ENCODE data around the gene DPM2.

Gene DPM2

GRCh38 chr9:127916720-127917581, 20.7 kb downstream of the DPM2 start, which contains the start of gene ST6GALNAC4:
Gene ST6GALNAC4 (minus strand): TSS chr9:127917041. CDS start chr9:127916419, 622 bp downstream.
- DNase-seq = peak; percentile 97 to 98

DNA sequence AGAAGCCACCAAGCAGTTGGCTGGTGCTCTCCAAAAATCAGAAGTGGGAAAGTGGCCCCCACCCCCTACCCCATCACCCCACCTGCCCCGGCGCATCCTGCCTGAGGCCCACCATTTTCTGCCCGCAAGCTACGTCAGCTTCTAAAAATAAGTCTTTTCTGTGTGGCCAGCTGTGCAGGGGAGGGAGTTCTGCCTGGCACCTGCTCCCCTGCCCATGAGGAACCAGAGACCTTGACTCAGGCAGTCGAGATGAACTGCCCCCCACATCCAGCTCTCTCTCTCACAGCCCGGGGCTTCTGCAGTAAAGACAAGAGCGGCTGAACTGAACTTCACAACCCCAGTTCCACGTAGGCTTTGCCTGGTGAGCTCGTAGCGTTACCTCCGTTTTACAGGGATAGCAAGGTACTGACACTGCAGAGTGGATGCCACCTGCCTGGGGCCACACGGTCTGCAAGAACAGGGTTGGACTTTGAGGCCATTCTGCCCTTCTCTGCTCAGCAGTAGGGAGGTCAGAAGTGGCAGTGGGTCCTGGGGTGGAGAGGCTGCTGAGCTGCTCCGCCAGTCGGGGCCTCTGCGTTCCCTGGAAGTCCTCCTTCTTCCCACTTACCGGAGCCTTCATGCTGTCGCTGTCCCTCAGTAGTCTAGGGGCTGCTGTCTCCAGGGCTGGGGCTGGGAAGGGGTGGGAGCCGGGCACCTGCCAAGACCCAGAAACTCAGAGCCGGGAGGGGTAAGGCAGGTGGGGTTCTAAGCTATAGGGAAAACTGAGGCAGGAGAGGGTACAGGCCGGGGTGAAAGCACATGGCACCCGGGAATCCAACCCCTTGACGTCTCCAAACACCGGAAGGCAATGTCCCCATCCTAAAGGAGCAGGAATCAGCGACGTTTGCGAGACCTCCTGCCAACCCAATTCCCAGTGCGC, 21.6 kb downstream of the DPM2 start:
- DNase-seq = no peak

- no peak for DNase-seq
Measured at GRCh38 chr9:127915325-127915752, 22.3 kb downstream of the DPM2 start.

GRCh38 chr9:127913682-127914081, 24.0 kb downstream of the DPM2 start:
- DNase-seq = no peak

DNA sequence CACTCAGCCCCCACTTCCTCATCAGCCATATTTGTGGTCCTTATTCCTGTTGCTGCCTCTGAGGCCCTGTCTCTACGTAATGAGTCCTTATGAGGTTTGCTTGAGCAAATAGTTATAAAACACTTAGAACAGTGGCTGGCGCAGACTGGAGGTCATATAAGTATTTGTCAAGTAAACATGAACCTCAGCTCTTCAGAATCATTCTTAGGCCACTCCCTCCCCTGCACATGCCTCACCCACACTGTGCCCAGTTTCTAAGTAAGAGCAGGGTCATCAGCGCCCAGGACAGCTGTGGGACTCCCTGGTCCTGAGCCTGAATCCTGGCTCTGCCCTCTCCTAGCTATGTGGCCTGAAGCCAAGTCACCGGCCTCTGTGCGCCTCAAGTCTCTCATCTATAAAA, 24.8 kb downstream of the DPM2 start:
- no peak for DNase-seq

DNA sequence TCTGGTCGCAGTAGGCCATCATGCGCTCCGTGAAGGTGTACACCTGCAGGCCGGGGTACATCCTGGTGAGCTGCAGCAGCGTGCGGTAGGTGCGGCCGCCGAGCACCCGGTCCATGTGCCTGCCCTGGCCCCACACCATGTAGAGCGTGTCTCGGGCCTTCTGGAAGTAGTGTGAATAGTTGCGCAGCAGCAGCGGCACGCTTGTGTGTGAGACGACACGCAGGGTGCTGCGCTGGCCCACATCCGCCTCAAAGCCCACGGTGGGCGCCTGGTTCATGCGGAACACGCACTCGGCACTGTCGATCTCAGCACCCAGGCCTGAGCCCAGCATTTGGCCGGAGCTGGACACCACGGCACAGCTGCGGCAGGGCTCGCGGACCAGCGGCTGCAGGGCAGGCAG, 25.4 kb downstream of the DPM2 start:
- DNase-seq = no peak

GRCh38 chr9:127910613-127911205, 26.9 kb downstream of the DPM2 start:
- DNase-seq = no peak

GRCh38 chr9:127909839-127910273, 27.8 kb downstream of the DPM2 start:
- no peak for DNase-seq

- no peak for DNase-seq
Measured at GRCh38 chr9:127908660-127908926, 29.1 kb downstream of the DPM2 start.

DNA sequence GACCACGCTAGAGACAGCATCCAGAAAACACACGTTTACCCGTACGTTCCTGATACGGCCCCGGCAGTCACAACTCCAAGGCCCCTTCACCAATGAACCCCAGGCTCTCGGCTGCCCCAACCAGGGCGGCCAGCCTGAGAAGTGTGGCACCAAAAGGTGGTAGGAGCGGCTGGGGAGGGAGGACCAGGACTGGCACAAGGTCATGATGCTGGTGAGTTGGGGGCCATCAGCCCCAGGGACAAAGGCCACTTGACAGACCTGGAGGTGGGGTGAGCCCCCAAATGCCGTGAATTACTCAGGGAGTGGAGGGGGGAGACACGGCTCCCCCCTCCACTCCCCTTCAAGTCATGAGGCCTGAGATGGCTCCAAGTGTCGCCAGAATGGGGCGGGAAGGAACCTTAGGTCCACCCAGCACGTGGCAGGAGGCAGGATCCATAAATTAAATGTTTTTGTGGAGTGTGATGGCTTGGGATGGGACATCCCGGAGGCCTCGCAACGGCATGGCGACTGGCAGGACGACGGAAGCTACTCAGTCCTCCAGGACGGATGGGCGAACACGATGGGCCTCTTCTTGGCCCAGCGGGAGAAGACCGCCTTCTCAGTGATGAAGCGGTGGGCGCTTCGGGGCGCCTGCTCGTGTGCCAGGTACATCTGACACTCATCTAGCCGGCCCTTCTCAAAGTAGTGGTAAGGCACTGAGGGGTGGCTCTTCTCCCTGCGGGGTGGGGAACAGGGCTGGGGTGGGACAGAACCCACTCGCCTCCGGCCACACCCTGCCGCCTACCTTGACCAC, 29.6 kb downstream of the DPM2 start:
- no peak for DNase-seq

GRCh38 chr9:127905788-127906191, 31.9 kb downstream of the DPM2 start:
- no peak for DNase-seq

DNA sequence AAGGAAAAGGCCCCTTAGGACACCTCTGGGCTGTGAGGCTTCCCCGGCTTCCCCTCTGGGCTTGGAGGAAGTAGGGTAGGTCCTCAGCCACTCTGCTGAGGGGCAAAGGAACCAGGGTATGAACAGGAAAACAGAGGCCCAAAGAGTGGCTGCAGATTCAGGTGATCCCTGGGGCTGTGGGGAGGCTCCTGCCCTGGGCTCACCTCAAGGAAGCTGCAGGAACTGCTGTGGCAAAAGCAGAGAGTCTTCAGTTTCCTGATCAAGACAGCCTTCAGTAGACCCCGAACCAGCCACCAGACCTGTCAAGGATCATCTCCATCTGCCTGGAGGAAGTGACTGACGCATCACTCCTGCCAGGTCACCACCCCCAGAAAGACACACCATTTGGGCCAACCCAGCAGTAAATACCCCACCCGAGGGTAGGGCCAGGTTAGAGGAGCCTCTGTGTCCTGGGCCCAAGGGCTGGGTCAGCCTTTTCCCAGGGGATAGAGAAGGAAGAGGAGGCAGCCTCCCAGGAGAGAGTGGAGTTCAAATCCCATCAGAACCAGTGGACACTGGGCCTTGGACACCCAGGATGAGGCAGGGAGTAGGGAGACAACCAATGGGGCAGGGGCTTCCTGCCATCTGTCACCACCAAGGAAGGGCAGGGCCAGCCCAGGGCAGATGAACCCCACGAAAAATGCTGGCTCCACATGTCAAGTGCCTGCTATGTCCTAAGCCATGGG, 32.5 kb downstream of the DPM2 start:
- DNase-seq = peak in 1 of 2 donors; percentile 39

DNA sequence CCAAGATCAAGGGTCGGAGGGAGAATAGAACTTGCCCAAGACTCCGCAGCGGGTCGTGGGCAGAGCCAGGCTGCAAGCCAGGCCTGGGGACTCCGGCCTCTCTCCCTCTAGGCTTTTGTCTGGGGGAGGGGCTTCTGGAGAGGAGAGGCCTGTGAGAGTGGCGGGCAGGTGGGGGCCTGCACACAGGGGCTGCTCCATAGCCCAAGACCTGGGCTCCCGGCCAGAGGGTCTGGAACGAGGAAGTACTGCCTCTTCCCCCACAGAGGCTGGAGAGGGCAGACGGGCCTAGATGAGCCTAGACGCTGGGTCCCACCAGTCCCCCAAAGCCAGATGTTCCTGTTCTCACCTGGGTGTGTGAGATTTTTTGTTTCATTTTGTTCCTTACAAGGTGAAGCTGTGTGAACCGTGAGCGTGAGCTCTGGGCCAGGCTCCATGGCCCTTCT, 33.1 kb downstream of the DPM2 start:
- DNase-seq = no peak

- peak; percentile 79 to 83 for DNase-seq
Measured at GRCh38 chr9:127903557-127904475, 33.8 kb downstream of the DPM2 start.

- DNase-seq = peak; percentile 65 to 77
Measured at GRCh38 chr9:127899128-127899943, 38.3 kb downstream of the DPM2 start, which contains the start of gene ST6GALNAC6. Gene ST6GALNAC6 (minus strand): TSS chr9:127899603. CDS start chr9:127897981, 1,622 bp downstream.

DNA sequence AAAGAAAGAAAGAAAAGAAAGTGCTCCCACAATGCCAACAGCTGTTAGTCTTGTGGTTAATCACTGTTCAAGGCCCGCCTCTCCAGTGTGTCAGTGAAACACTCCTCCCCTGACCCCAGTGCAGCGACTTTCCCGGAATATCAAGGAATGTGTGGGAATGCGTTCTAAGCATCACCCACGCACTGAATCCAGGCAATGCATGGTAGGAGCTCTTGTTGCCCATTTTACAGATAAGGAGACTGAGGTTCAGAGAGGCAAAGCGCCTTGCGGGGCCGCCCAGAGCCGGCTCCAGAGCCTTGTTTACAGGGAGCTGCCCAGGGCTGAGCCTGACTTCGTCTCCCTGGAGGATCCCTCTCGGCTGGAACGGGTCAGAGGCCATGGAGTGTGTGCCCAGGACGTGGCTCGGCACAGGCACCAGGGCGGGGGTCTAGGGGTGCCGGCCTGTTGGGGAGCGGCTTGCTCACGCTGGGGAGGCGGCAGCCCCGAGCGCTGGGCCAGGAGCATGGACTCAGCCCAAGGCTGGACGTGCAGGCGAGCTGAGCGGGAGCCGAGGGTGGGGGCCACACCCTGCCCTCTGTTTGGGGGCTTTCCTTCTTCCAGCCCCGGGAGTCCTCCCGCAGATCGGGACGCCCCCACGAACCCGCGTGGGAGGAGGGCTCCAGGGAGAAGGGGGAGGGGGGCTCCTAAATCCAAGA, 39.1 kb downstream of the DPM2 start:
- DNase-seq = no peak

- DNase-seq = no peak
Measured at GRCh38 chr9:127897193-127897692, 40.4 kb downstream of the DPM2 start.

- no peak for DNase-seq
Measured at GRCh38 chr9:127896395-127897192, 41.1 kb downstream of the DPM2 start.
